Measurements from ENCODE around the gene CDH6.
A peak's percentile ranks its signal among the peaks of the same experiment; 100 is the strongest.
"Not testable (repeated sequence)": the region's sequence is repeated elsewhere in the genome, so short reads cannot be mapped to it uniquely, and the experiment has no call there.

CDH6 gene

GRCh38 chr5:31335456-31335855, 142.0 kb downstream of the CDH6 start:
- DNase-seq = no peak

DNA sequence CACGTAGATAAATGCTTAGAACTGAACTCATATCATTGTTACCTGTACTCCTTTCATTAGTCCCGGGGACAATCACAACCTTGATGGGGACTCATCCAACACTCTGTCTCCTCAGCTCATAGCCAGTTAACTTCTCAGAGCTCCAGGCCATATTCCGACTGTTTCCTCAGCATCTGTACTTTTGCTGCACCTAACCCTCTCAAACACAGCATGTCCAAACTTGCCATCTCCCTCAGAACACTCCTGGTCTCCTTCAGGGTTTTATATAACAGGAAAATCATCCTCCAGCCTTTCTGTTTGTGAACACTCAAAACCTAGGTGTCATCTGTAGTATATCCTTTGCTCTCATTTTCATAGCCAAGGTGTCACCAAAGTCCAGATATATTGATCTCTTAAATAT, 150.5 kb downstream of the CDH6 start:
- DNase-seq = no peak

- no peak for DNase-seq
Observed at GRCh38 chr5:31346896-31347551, 153.5 kb downstream of the CDH6 start.

GRCh38 chr5:31347552-31347905, 154.0 kb downstream of the CDH6 start:
- no peak for DNase-seq

GRCh38 chr5:31350395-31350794, 156.9 kb downstream of the CDH6 start:
- no peak for DNase-seq

DNA sequence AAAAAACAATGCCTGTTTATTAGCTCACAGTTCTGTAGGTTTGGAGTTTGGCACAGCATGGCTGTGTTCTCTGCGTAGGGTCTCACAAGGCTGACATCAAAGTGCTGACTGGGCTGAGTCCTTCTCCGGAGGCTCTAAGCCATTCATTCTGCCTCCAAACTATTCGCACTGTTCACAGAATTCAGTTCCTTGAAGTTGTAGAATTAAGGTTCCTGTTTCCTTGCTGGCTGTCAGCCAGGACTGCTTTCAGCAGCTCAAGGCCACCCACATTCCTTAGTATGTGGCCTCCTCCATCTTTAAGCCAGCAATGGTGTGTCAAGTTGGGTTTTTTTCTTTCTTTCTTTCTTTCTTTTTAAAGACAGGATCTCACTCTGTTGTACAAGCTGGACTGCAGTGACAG, 161.9 kb downstream of the CDH6 start:
- DNase-seq = no peak

DNA sequence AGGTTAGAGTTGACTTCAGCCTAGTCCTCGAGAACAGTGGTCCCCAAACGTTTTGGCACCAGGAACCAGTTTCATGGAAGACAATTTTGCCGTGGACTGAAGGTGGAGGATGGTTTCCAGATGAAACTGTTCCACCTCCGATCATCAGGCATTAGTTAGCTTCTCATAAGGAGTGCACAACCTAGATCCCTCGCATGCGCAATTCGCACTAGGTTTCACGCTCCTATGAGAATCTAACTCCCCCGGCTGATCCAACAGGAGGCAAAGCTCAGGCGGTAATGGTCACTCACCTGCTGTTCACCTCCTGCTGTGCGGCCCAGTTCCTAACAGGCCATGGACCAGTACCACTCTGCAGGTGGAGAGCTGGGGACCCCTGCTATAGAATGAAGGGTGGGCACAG, 163.6 kb downstream of the CDH6 start:
- no peak for DNase-seq

DNA sequence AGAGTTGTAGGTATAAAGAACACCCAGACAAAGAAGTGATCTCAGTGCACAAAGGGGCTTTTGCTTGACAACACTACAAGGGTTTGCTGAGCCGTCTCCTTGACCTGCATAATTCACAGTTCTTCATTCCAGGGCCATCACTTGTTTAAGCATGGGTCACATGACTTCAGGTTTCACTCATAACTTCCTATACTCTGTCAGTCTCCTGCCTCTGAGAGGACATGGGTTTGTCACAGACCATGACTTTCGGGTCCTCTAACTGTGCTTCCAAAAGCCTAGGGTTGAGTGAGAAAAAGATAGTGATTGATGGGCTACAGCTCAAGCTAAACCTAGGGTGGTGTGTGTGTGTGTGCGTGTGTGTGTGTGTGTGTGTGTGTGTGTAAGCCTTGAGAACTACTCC, 166.4 kb downstream of the CDH6 start:
- DNase-seq = no peak

GRCh38 chr5:31361234-31361633, 167.7 kb downstream of the CDH6 start:
- DNase-seq = peak; percentile 53

DNA sequence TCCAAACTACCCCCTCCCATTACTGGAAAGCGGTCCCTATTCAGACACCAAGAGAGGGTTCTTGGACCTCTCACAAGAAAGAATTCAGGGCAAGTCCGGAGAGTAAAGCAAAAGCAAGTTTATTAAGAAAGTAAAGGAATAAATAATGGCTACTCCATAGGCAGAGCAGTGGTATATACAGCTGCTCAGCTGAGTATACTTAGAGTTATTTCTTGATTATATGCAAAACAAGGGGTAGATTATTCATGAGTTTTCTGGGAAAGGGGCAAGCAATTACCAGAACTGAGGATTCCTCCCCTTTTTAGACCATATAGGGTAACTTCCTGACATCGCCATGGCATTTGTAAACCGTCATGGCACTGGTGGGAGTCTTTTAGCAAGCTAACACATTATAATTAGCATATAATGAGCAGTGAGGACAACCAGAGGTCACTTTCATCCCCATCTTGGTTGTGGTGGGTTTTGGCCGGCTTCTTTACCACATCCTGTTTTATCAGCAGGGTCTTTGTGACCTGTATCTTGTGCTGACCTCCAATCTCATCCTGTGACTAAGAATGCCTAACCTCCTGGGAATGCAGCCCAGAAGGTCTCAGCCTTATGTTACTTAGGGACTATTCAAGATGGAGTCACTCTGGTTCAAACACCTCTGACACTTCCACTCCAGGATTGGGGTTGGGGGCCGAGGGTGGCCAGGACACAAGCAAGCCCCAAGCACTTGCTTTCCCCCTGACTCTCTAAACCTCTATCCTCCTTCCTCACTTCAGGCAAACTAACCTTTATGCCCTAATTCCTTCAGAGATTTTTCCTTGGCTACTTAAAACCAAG, 168.4 kb downstream of the CDH6 start:
- not testable (repeated sequence) for DNase-seq

- DNase-seq = no peak
Observed at GRCh38 chr5:31362529-31362900, 169.0 kb downstream of the CDH6 start.

DNA sequence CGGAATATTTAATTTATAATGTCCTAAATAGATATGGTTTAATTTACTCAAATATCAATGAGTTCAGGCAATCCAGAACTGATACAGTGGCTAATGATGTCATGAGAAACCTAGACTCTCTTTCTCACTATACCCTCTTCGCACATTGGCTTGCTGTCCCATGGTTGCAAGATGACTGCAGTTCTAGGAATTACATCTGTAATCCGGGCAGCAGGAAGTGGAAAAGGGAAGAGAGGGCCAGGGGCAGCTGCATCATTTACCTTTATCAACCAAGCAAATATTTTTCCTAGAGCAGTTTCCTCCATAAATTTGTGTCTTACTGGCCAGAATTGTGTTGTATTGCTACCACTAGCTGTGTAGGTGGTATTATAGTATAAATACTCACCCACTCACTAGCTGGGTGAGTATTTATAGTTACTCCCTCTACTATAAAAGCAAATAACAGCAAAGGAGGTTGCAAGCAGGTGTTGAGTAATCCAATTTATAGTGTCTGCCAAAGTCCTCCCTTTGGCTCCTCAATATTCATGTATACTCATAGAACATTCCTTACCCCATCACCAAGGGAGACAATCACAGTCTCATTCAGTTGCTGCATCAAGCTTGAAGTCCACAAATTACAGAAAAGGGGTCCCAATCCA, 169.6 kb downstream of the CDH6 start:
- no peak for DNase-seq

DNA sequence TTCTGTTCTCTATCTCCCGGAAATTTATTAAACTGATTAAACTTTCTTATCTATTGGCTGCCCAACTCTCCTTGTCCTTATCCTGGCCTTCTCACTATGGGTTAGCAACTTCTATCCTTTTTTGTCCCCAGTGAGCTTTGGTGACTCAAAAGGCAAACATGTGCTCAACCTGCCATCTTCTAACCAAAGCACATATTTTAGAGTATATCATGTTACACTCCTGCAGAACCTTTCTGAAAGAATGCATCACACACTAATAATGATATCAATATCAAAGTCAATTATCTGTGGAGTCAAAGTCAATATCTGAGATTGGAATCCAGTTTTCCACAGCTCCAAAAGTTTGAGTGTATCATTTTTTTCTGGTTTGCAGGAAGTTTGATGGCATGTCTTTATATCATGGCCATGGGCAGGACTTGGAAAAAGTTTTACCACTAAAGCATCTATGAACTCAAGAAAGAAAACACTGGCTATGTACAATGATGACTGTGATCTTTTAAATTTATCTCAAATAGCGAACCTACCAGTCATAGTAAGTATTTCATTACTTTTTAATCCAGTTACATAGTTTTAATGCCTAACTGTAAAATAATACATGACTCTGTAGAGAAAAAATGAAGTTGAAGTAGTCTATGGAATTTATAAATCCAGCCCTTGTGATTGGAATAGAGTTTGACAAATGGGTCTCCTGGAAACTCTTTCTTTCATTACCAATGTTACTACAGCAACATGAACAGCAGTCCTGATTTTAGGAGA, 171.6 kb downstream of the CDH6 start:
- DNase-seq = no peak

DNA sequence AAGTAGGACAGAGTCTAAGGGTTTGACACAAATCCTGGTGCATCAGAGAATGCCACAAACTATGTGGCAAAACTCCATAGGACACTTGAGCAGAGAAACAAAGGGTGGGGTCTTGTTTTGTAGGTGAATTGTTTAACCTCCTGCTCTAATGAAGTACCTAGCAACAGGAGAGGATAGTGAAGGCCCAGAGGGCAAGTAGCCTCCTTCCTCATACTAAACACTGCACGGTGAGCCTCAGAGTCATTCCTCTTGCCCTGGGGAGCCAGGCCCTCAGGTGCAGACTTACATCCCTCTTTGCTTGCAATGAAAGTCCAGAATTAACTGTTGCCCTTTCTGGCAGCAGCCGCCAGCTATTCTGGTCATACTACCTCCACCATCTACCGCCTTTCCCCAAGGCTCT, 172.3 kb downstream of the CDH6 start:
- DNase-seq = no peak

DNA sequence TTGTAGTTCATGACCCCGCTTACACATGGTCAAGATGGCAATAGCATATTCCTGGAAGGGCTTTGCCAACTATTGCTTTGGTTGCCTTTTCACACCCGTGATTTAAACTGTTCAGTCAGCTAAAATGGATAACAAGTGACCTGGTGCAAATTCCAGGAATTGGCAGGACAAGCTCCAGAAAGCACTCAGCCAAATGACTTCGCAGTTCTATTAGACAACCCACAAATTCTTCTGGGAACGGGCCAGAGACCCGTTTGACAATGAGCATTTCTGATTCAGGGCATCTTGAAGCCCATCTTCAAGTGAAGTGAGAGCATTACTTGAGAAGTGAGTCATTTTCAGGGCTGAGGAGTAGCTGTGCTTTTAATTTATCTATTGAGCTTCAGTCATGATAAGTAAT, 173.5 kb downstream of the CDH6 start:
- no peak for DNase-seq

GRCh38 chr5:31372124-31372523, 178.6 kb downstream of the CDH6 start:
- DNase-seq = no peak

- DNase-seq = no peak
Observed at GRCh38 chr5:31375999-31376720, 182.7 kb downstream of the CDH6 start.

GRCh38 chr5:31377274-31377946, 183.9 kb downstream of the CDH6 start:
- DNase-seq = no peak

DNA sequence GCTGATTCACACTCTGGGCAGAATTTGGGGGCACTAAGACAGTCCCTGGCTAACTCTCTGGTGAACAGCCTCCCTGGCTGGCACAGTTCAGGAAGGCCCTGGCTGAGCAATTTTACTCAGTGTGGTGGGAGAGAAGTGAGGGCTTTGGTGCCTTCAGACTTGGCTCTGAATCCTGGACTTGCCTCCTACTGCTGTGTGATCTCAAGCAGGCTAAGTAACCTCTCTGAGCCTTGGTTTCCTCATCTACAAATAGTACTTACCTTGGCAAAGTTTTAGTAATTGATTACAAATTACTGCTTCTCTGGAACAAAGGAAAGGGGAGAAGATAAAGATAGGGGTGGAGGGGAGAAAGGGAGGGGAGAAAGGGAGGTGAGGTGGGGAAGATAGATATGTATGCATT, 184.7 kb downstream of the CDH6 start:
- no peak for DNase-seq
